Peyer's patch (tissue), 4 donors: Measurements from ENCODE around the gene GPLD1.

ENCODE experiments used
- POLR2A ChIP-seq, 2 donors: fragments of 450-650 bp; IDR thresholded peaks; one replicate each; pipeline ENCODE4 v1.5.1; 2017; ENCODE audit warnings: antibody characterized with exemption in 2 of 2, mild to moderate bottlenecking in 2 of 2, moderate library complexity in 2 of 2
- TF ChIP-seq, protein P1 (sequence below), 6 experiments: fragments of 450-650 bp in 4 of 6; fragments of 200-600 bp in 2 of 6; sonication (generic) in 1 of 6; IDR thresholded peaks; one replicate each; pipeline ENCODE4 v1.5.1; 2017 to 2019; ENCODE audit warnings: antibody characterized with exemption in 6 of 6, mild to moderate bottlenecking in 3 of 6, moderate library complexity in 1 of 6

DNA sequence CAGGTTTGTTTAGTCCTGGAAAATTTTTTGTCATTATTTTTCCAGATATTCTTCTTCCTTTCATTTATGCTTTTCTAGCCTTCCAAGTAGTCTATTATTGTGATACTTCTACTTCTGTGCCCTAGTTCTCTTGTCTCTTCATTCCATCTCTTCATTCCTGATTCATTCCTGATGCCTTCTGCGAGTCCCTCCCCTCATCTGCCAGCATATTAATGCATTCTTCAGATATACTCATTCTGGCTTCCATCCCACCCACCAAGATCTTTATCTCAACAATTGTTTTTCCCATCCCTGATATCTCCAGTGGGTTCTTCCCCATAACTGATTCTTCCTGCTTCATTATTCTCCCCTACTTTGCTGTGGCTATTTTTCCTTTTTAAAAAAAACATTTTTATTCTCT lies 40.6 kb upstream of the GPLD1 start:
- TF ChIP-seq, protein P1, sequence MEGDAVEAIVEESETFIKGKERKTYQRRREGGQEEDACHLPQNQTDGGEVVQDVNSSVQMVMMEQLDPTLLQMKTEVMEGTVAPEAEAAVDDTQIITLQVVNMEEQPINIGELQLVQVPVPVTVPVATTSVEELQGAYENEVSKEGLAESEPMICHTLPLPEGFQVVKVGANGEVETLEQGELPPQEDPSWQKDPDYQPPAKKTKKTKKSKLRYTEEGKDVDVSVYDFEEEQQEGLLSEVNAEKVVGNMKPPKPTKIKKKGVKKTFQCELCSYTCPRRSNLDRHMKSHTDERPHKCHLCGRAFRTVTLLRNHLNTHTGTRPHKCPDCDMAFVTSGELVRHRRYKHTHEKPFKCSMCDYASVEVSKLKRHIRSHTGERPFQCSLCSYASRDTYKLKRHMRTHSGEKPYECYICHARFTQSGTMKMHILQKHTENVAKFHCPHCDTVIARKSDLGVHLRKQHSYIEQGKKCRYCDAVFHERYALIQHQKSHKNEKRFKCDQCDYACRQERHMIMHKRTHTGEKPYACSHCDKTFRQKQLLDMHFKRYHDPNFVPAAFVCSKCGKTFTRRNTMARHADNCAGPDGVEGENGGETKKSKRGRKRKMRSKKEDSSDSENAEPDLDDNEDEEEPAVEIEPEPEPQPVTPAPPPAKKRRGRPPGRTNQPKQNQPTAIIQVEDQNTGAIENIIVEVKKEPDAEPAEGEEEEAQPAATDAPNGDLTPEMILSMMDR (IDR thresholded peaks at IDR 0.05) = no peak
- TF ChIP-seq POLR2A (IDR thresholded peaks at IDR 0.05) = no peak
